Cerebellar nuclear complex (tissue), 1 donor: Measurements from ENCODE around the gene TANGO6.
"Not testable (repeated sequence)": the region's sequence is repeated elsewhere in the genome, so short reads cannot be mapped to it uniquely, and the experiment has no call there.

ENCODE experiments used
- DNase-seq, 2 experiments: peaks; one replicate each; lab custom pipeline; 2025; lab: John Stamatoyannopoulos, UW

The TANGO6 gene

GRCh38 chr16:69056421-69056820, 213.1 kb downstream of the TANGO6 start:
- no peak for DNase-seq

GRCh38 chr16:69057400-69058378, 214.4 kb downstream of the TANGO6 start:
- no peak for DNase-seq

- DNase-seq = not testable (repeated sequence)
These were observed 220.2 kb downstream of the TANGO6 start for GRCh38 chr16:69063491-69063890.

- DNase-seq = no peak
These were observed 220.9 kb downstream of the TANGO6 start for GRCh38 chr16:69064124-69064763.

- DNase-seq = no peak
These were observed 221.5 kb downstream of the TANGO6 start for GRCh38 chr16:69064764-69065313.

GRCh38 chr16:69069504-69069903, 226.2 kb downstream of the TANGO6 start:
- no peak for DNase-seq

GRCh38 chr16:69071036-69071435, 227.7 kb downstream of the TANGO6 start:
- no peak for DNase-seq

- no peak for DNase-seq
These were observed 229.3 kb downstream of the TANGO6 start for GRCh38 chr16:69072640-69072974.

GRCh38 chr16:69073181-69073702, 229.9 kb downstream of the TANGO6 start:
- DNase-seq = no peak

GRCh38 chr16:69077251-69077650, 233.9 kb downstream of the TANGO6 start:
- DNase-seq = no peak

GRCh38 chr16:69078073-69078472, 234.7 kb downstream of the TANGO6 start:
- DNase-seq = no peak

GRCh38 chr16:69079697-69080096, 236.4 kb downstream of the TANGO6 start:
- no peak for DNase-seq

- DNase-seq = no peak
These were observed 240.1 kb downstream of the TANGO6 start for GRCh38 chr16:69083306-69083941.

- DNase-seq = no peak
These were observed 241.0 kb downstream of the TANGO6 start for GRCh38 chr16:69084289-69084688.

GRCh38 chr16:69085032-69085695, 241.8 kb downstream of the TANGO6 start:
- DNase-seq = no peak

- DNase-seq = no peak
These were observed 243.8 kb downstream of the TANGO6 start for GRCh38 chr16:69087161-69087581.

GRCh38 chr16:69088684-69089083, 245.4 kb downstream of the TANGO6 start:
- DNase-seq = no peak

GRCh38 chr16:69089091-69089910, 246.0 kb downstream of the TANGO6 start:
- DNase-seq = no peak

GRCh38 chr16:69093974-69094373, 250.6 kb downstream of the TANGO6 start:
- no peak for DNase-seq

GRCh38 chr16:69094501-69094900, 251.2 kb downstream of the TANGO6 start:
- no peak for DNase-seq

- no peak for DNase-seq
These were observed 251.9 kb downstream of the TANGO6 start for GRCh38 chr16:69095193-69095592.
